ENCODE results near the gene ADAMTS7. TPM values are rescaled to one million over a fixed set of nuclear protein-coding genes. Genes with fewer than 3 reads are reported as not detected.

Gene ADAMTS7
- total and polyA plus RNA-seq, 2 of the 4 experiments (the other 2 are of a cell fraction) = 1.4 to 12.6 TPM

DNA sequence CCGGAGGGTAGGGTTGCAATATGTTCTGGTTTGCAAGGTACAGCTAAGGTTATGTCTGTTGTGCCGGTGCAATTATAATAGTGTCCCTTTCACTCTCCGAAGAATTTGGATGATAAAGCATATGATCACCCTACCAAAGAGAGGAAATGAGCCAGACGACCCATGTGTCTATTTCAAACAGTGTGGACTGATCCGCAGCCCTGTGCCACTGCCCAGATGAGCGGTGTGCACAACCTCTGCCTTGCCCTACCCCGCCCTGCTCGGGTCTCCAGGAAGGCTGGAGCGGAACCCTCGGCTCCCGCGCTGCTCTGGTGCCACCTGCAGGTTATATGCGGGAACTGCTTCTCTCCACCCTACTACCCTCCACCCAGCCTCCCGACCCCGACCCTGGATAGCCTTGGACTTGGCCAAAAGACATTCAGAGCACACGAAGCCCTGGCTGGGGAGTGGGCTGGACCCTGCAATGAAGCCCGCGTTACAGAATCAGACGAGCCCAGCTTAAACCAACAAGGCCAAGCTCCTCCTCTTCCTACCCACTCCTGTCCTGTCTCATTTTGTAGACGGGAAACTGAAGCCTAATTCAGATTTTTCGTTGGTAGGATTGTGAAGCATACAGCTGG is 101.9 kb downstream of the ADAMTS7 start:
- ATAC-seq (ENCODE audit: low read depth) (peak; percentile 100), DNase-seq (peak; percentile 7)
- dilution Hi-C loops (cut with HindIII; ENCODE audit: low sequenced_read_pairs, unreplicated experiment) (no loop called here), intact Hi-C loops (cut with micrococcal nuclease) (loop anchor here (1.0 to 10.0 kb wide), 4 partner anchors 71 to 401 kb away; partner anchors contain the start of gene HYKK), in situ Hi-C loops (cut with MboI; ENCODE audit: low sequenced_read_pairs) (loop anchor here (5.0 kb wide), 1 partner anchor 92 kb away; no protein-coding TSS in a partner anchor)
- no peak overlapping the region for H3K23ac ChIP-seq (ENCODE audit: low read depth, low read length)
- H2AK9ac ChIP-seq (replicated peaks; ENCODE audit: low read depth, low read length, poor library complexity) = no peak overlapping the region
- no peak overlapping the region for H3K4me3 ChIP-seq (ENCODE audit: insufficient read depth, low read depth, low read length)
- no peaks in the 10 kb centered on the region; the same call in 1 of the 2 replicates for H3K4me1 ChIP-seq (ENCODE audit: control insufficient read depth, insufficient read depth, low read length)
- no peaks in the 10 kb centered on the region for H3K9me1 ChIP-seq (ENCODE audit: insufficient read depth, low read length)
- H3K18ac ChIP-seq (ENCODE audit: low read depth, low read length) = no peak overlapping the region
- H2AFZ ChIP-seq (replicated peaks; ENCODE audit: low read length, poor library complexity) = peak overlapping the region; percentile 82
- H3K79me1 ChIP-seq (ENCODE audit: low read depth in 1 of 2, low read length in 2 of 2) = no peaks in the 10 kb centered on the region
- no peak overlapping the region for H3K27ac ChIP-seq (ENCODE audit: insufficient read depth, low read length)
- no peak overlapping the region for H4K5ac ChIP-seq (ENCODE audit: low read depth, low read length)
- H3K27me3 ChIP-seq (ENCODE audit: control insufficient read depth, insufficient read depth, low read length) = peaks cover 21% of the 10 kb centered on the region
- no TSS peak for BruUV-seq (replicated peaks)
- H4K8ac ChIP-seq (ENCODE audit: low read depth in 2 of 2, low read length in 2 of 2) = no peak overlapping the region
- H2AK5ac ChIP-seq (ENCODE audit: low read depth, low read length) = no peak overlapping the region
- H3K9ac ChIP-seq (ENCODE audit: low read depth, low read length) = no peak overlapping the region
- CTCF ChIA-PET = interaction anchor here (0.6 to 1.4 kb wide), 4 partner anchors 24 to 596 kb away, joined by 3 to 4 read pairs (median 3); no protein-coding TSS in a partner anchor
- POLR2A ChIA-PET (ENCODE audit: unreplicated experiment) = interaction anchor here (0.6 kb wide), 1 partner anchor 601 kb away, joined by 4 read pairs; no protein-coding TSS in a partner anchor
- no peaks in the 10 kb centered on the region for H3K36me3 ChIP-seq (ENCODE audit: control insufficient read depth, insufficient read depth, low read length)
- H4K20me1 ChIP-seq (ENCODE audit: insufficient read depth, low read length) = no peaks in the 10 kb centered on the region
- H3K9me3 ChIP-seq (ENCODE audit: control insufficient read depth, insufficient read depth, low read length) = peaks cover 3% of the 10 kb centered on the region; the same call in 1 of the 2 replicates
- TF ChIP-seq CEBPB (IDR thresholded peaks at IDR 0.05; ENCODE audit: low read depth, low read length) (no peak), RAD21 (IDR thresholded peaks at IDR 0.05; ENCODE audit: low read length) (peak; percentile 79), SMC3 (IDR thresholded peaks at IDR 0.05; ENCODE audit: low read depth, low read length) (peak; percentile 65), NFE2L2 (IDR thresholded peaks at IDR 0.05; ENCODE audit: low read depth, low read length) (no peak)
- TF ChIP-seq, protein P1, sequence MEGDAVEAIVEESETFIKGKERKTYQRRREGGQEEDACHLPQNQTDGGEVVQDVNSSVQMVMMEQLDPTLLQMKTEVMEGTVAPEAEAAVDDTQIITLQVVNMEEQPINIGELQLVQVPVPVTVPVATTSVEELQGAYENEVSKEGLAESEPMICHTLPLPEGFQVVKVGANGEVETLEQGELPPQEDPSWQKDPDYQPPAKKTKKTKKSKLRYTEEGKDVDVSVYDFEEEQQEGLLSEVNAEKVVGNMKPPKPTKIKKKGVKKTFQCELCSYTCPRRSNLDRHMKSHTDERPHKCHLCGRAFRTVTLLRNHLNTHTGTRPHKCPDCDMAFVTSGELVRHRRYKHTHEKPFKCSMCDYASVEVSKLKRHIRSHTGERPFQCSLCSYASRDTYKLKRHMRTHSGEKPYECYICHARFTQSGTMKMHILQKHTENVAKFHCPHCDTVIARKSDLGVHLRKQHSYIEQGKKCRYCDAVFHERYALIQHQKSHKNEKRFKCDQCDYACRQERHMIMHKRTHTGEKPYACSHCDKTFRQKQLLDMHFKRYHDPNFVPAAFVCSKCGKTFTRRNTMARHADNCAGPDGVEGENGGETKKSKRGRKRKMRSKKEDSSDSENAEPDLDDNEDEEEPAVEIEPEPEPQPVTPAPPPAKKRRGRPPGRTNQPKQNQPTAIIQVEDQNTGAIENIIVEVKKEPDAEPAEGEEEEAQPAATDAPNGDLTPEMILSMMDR (conservative IDR thresholded peaks at IDR 0.05; ENCODE audit: low read depth, low read length) = peak; percentile 77
- H3K4ac ChIP-seq (ENCODE audit: low read depth, low read length) = no peak overlapping the region
- no peak overlapping the region for H4K91ac ChIP-seq (ENCODE audit: insufficient read depth, low read depth, low read length)
- no peak overlapping the region for H2BK15ac ChIP-seq (ENCODE audit: low read depth, low read length)
- WGBS, 2 experiments (ENCODE audit: extremely low coverage in 2 of 2, insufficient read length in 1 of 2) = 10% methylated on average over 2 of the region's 21 CpGs; no CpG with 5 or more reads in 1 of the 2 experiments
- H2BK5ac ChIP-seq (ENCODE audit: low read depth, low read length, poor library complexity, severe bottlenecking) = no peak overlapping the region
- no peak overlapping the region for H2BK20ac ChIP-seq (ENCODE audit: low read depth, low read length)
- no peak overlapping the region for H3K14ac ChIP-seq (replicated peaks; ENCODE audit: low read depth, low read length)
- H3K56ac ChIP-seq (ENCODE audit: extremely low read depth, insufficient read depth, low read length) = no peak overlapping the region
- H3K4me2 ChIP-seq (ENCODE audit: low read depth, low read length) = peak overlapping the region; percentile 77
- no peak overlapping the region for H2BK120ac ChIP-seq (ENCODE audit: low read depth, low read length)

Small RNA genes within 50 kb of the gene (microRNA-seq; reads per million reads assigned to microRNA genes)
- not detected for gene AC022748.3 (ENCODE audit: insufficient read depth, insufficient read length)

Small RNA genes within 50 kb of the gene (small RNA-seq; reads per million reads assigned to genes)
- gene AC022748.3 = 0 reads per million in 5 experiments

Other genes starting within 250 kb of the ADAMTS7 start
- 0.54 and 1.4 TPM in 2 replicates for gene CHRNA5, start 245.9 kb downstream of the ADAMTS7 start, total RNA-seq (2012; rRNA removed)
- gene CHRNA5, start 245.9 kb downstream of the ADAMTS7 start, polyA plus RNA-seq (2012; rRNA removed) = 0.53 and 0.94 TPM in 2 replicates
- not detected in 2 replicates for gene CHRNA3, start 190.5 kb downstream of the ADAMTS7 start, total RNA-seq (2012; rRNA removed)
- not detected in 2 replicates for gene CHRNA3, start 190.5 kb downstream of the ADAMTS7 start, polyA plus RNA-seq (2012; rRNA removed)
- gene CHRNB4, start 170.3 kb downstream of the ADAMTS7 start, total RNA-seq (2012; rRNA removed) = not detected in 2 replicates
- not detected in 2 replicates for gene CHRNB4, start 170.3 kb downstream of the ADAMTS7 start, polyA plus RNA-seq (2012; rRNA removed)
- 217 and 485 TPM in 2 replicates for gene MORF4L1, start 61.4 kb upstream of the ADAMTS7 start, total RNA-seq (2012; rRNA removed)
- gene MORF4L1, start 61.4 kb upstream of the ADAMTS7 start, polyA plus RNA-seq (2012; rRNA removed) = 354 and 392 TPM in 2 replicates
- gene CTSH, start 133.6 kb upstream of the ADAMTS7 start, total RNA-seq (2012; rRNA removed) = 5.6 and 11.7 TPM in 2 replicates
- gene CTSH, start 133.6 kb upstream of the ADAMTS7 start, polyA plus RNA-seq (2012; rRNA removed) = 13.9 and 18.4 TPM in 2 replicates

All from IMR-90 (cell line).